ENCODE measurements around the gene UBE2D4.
"Not testable (repeated sequence)": the region's sequence is repeated elsewhere in the genome, so short reads cannot be mapped to it uniquely, and the experiment has no call there.

Gene UBE2D4

DNA sequence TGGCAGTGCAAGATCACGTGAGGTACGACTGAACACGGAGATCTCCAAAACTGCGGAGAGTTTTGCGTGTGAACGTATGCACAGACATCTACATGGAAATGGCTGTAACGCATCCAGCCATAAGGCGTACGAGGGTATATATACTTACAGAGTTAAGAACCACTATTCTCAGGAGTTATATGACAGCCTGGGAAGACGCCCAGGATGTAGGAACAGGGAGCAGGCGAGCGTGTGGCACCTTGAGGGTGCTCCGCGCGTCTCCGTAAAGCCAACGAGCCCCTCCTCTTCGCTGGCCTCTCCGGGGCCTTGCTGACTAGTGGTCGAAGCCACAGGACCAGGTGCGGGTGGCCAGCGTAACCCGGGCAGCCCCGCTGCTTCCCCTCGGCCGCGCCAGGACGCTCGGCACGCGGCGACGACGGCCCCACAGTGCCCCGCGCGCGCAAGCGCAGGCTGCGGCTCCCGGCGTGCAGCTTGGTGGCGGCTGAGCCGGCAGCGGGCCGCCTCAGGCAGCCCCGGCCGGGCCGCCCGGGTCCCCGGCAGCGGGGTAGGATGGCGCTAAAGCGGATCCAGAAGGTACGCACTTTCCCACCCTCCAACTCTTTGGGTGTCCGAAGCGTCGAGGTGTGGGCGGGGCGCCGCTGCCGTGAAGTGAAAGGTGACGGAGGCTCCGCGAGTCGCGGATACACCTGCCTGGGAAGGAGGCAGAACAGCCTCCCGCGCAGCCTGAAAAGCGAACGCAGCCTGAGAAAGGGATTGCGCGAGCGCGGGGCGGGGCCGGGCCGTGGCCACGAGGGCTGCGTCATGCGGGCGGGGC is at the start of gene UBE2D4:
Gene UBE2D4, plus strand, starts transcription at position 453 of the 814 bp plus-strand sequence. Its CDS starts 97 bp downstream, at position 550.
- peak; percentile 80 to 97 (median 96) for DNase-seq

DNA sequence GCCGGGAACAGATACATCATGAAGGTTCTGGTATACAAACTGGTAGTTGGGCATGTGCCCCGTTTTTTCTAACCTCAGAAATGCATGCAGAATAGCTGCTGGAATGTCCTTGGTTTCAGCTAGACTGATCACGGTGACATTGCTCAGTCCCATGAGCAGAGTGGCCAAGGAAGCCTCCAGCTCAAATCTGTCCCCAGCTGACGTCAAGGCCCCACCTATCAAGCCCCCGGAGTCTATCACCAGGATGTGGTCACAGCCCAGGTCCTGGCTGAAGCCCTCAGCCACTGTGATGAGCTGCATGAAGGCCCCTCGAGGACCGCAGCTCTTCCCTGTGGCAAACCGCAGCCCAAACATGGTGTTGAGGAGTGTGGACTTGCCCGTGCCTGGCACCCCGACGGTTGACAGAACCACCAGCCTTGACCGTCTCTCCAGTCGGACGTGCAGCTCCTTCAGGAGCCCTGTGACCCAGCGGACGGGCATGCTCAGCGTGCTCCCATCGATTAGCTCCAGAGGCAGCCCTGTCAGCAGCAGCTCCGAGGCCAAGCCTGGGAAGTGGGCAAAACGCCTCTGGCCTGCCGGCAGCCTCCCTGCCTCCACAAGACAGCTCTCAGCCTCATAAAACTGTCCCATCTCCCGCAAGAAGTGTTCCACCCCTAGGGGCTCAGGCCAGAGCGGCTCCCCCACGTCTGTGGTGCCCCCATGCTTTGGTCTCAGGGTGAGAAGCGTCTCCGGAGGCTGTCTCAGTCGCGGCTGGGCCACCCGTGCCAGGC is 49.1 kb upstream of the UBE2D4 start:
- DNase-seq = no peak

- no peak for DNase-seq
These were observed 48.0 kb upstream of the UBE2D4 start for GRCh38 chr7:43877968-43878864.

DNA sequence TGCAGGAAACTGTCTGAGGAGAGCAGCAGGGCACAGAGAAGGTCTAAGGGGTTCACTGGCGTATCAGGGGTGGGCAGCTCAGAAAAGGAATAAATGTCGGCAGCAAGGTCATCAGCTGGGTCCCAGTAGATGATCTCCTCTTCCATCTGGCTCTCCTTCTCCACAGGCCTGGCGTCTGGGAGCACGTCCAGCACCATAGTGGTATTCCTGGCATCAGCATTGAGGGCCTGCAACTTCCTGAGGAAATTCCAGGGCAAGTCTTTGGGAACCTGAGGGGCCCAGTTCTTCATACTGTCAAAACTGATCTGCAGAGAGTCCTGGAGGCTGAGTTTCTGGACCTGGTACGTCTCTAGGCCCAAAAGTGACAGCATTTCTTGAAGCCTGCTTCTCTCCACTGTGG is 47.4 kb upstream of the UBE2D4 start:
- no peak for DNase-seq

DNA sequence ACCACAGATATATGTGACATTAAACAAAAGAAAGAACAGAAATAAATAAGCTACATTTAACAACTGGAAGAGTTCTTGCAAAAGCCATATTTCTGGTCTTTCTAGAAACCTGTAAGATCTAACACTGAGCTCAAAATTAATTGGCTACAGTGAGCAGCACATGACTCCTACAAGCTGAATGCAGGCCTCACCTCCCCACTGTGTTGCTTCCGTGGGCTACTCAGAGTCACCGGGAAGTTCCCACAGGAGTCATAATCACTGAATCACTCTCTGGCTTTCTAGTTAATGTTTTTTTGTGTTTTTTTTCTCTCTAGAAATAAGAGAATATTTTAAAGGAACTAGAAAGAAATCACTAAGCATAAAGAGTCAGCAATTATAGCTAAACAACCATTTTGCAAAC is 46.8 kb upstream of the UBE2D4 start:
- DNase-seq = no peak

GRCh38 chr7:43880596-43880995 is 45.6 kb upstream of the UBE2D4 start:
- no peak for DNase-seq

DNA sequence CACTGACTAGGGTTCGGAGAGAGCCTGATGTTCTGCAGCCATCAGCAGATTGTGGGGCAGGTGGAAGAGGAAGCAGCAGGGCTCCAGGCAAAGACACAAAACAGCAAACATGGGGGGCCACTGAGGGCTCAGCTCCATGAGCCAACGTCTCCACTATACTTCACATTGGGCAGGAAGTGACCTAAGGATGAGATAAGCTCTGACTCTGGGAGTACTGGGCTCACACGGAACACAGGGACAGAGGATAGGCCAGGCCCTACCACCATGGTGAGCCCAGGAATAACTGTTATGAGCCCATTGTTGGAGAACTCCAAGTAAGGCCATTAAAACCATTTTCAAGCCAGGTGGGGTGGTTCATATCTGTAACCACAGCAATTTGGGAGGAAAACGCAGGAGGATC is 42.0 kb upstream of the UBE2D4 start:
- DNase-seq = no peak

DNA sequence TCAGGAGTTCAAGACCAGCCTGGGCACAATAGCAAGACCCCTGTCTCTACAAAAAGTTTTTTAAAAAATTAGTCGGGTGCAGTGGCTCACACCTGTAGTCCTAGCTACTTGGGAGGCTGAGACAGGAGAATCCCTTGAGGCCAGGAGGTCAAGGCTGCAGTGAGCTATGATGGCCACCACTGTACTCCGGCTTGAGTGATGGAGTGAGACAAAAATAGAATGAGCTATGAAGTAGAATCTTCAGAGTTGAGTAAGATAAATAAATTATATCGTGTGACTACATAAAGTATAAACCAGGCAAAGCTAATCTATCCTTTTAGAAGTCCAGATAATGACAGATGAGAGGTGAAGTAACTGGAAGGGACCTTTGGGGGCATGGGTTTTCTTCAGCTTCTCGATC is 41.6 kb upstream of the UBE2D4 start:
- DNase-seq = no peak

GRCh38 chr7:43888993-43889945 is 37.0 kb upstream of the UBE2D4 start:
- no peak for DNase-seq

- no peak for DNase-seq
These were observed 35.8 kb upstream of the UBE2D4 start for GRCh38 chr7:43890468-43890867.

DNA sequence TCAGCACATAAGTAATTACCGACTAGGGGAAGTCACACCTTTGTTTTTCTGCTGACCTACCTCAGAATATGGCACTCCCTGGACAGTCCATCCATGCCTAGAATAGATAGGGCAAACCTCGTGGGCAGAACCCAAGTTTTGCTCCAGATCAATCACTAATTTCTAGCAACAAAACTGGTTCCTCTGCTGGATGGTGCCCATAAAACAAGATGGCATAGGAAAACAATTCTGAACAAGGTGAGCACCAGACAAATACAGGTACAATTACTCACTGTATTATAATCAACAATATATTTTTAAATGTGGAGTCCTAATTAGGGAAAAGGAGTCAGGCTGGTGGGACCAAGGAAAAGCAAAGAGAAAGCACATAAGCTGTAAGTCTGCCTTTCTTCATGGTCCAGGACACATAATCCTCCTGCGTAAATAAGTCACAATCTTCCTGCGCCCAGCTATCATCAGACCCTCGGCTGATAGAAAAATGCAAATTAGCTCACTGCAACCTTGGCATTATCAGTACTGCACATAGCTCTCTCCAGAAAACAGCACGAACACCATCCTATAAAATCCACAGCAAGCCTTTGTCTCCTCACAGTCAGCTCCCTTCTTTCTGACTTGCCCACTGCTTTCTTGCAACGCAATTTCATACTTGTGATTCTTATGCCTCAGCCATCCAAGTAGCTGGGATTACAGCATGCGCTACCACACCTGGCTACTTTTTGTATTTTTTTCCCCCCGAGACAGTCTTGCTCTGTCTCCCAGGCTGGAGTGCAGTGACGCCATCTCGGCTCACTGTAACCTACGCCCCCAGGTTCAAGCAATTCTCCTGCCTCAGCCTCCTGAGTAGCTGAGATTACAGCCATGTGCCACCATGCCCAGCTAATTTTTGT is 34.9 kb upstream of the UBE2D4 start:
- no peak for DNase-seq

GRCh38 chr7:43895847-43896415 is 30.3 kb upstream of the UBE2D4 start:
- no peak for DNase-seq

DNA sequence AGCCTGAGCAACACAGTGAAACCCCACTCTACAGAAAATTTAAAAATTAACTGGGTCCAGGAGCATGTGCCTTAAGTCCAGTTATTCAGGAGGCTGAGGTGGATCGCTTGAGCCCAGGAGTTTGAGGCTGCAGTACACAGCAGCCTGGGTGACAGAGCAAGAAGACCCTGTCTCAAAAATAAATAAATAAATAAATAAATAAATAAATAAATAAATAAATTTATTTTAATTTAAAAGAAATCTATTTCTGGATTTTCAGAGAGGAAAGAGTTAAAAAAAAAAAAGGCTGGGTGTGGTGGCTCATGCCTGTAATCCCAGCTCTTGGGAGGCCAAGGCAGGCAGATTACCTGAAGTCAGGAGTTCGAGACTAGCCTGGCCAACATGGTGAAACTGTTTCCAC is 27.7 kb upstream of the UBE2D4 start:
- DNase-seq = not testable (repeated sequence)

- DNase-seq = no peak
These were observed 23.6 kb upstream of the UBE2D4 start for GRCh38 chr7:43902542-43903054.

DNA sequence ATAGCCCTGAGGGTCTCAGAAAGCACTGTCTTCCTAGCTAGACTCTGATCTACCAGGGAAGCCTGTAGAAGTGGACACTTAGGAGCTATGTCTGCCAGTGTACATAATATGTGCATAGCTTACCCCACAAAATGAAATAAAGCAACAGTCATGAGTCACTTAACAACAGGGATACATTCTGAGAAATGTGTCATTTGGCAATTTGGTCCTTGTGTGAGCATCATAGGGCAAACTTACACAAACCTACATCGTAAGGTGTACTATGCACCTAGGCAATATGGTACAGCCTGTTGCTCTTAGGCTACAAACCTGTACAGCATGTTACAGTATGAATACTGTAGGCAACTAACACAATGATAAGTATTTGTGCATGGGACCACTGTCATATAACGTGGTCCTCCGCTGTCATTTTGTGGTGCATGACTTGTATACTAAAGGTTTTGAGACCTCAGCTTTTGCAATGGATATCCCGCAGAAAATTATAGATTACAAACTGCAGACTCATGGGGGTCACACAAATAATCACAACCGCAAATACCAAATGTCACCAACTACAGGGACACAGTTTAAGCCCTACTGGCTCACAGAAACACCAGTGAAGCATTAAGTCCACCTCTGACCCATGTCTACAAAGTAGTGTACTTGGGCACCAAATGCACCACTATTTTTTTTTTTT is 21.6 kb upstream of the UBE2D4 start:
- DNase-seq = no peak

DNA sequence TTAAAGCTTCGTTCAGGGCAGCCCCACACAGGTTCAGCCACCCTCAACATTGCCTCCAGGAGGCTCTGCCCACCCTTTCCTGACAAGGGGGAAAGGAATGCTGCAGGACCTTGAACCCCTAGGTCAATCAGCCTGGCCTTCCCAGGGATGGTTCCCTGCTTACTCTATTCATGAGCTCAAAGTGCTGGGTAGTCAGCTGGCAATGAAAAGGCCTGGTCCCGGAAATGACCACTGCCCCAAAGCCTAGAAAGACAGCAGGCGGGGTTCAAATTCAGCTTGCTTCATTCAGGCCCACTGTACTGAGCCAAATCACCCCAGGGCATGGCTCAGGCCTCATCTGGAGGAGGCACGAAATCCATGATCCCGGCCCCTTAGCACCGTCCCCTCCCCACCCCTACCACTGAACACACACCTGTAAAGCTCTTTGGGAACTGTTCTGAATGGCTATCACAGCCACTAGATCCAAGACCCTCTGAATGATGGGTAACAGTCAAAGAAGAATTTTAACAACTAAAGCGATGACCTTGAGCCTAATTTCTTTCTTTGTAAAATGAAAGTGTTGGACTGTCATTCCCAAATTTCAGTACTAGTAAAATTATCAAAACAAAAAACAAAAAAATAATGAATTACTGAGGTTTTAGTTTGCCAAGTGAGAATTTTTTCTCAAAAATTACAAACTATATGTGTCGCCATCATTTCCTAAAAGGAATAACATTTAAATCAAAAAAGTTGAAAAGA is 20.9 kb upstream of the UBE2D4 start:
- peak in 1 of 3 experiments; percentile 3 for DNase-seq

- peak; percentile 8 to 78 (median 68) for DNase-seq
These were observed 20.3 kb upstream of the UBE2D4 start for GRCh38 chr7:43905956-43906330.

DNA sequence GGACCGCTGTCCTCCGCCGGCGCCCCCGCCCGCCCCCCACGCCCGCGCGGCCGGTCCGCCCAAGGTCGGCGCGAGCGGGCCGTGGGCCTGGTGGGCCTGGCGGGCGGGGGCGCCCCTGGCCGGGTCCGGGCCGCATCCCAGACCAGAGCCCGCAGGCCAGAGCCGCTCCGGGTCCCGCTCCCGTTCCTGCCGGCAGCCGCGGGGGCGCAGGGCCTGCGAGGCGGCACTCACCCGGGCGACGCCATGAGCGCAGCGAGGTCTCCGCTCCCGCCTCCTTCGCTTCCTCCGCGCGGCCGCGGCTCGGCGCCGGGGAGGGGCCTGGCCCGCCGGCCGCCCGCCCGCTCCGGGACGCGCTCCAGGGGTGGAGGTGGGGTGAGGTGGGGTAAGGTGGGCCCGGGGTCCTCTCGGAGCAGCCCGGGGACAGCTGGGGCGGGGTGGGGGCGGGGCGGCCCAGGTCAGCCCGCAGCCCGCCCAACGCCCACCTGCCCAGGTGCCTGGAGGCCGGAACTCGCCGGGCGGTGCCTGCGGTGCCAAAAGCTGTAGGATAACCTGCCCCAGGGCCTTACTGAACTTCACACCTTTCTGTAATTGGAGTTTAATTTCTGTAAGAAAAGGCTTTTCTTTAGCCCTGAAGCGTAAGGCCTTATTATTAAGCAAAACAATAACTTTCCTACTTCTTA is 19.8 kb upstream of the UBE2D4 start, which contains the start of gene URGCP:
Gene URGCP, minus strand, starts transcription at position 266 of the 680 bp plus-strand sequence. Its CDS starts 21 bp downstream, at position 245.
- peak; percentile 39 to 78 (median 69) for DNase-seq
